ENCODE measurements around the gene CLPSL1.

DNA sequence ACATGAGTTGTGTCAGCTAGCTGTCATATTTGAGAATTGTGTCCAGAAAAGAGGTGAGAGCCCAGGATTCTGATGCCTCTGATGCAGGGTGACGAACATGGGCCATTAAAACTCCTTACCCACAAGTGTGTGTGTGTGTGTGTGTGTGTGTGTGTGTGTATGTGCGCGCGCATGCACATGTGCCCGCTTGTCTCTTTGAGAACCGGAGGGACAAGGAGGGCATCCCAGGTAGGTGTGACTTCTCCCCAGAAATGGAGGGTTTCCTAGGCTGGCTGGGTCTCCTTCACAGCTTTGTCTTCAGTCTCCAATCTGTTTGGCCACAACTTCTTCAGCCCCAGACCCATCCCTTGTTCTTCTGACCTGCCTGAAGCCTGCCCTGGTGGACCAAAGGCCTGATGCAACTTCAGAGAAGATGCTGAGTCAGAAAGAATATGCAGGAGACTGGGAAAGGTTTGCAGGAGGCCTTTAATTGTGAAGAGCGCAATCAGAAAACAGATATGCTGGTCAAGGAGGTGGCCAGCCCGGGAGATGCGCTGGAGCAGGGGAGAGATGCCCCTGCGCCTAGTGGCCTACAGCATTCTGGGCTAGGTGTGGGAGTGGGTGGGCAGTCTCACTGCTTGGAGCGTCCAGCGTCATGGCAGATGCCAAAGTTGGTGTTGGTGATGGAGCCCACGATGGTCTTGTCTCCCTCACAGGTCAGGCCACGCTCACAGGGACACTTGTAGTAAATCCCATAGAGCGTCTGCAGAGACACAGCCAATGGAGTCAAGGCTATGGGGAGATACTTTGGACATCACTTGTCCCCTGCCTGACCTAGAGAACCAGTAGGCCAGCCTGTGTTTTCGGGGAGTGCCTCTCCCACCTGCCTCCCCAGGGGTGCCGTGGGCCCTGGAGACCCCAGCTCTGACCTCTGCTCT, 14.0 kb downstream of the CLPSL1 start:
- TF ChIP-seq, protein P1, sequence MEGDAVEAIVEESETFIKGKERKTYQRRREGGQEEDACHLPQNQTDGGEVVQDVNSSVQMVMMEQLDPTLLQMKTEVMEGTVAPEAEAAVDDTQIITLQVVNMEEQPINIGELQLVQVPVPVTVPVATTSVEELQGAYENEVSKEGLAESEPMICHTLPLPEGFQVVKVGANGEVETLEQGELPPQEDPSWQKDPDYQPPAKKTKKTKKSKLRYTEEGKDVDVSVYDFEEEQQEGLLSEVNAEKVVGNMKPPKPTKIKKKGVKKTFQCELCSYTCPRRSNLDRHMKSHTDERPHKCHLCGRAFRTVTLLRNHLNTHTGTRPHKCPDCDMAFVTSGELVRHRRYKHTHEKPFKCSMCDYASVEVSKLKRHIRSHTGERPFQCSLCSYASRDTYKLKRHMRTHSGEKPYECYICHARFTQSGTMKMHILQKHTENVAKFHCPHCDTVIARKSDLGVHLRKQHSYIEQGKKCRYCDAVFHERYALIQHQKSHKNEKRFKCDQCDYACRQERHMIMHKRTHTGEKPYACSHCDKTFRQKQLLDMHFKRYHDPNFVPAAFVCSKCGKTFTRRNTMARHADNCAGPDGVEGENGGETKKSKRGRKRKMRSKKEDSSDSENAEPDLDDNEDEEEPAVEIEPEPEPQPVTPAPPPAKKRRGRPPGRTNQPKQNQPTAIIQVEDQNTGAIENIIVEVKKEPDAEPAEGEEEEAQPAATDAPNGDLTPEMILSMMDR (conservative IDR thresholded peaks at IDR 0.05) = no peak
- no peak for TF ChIP-seq EZH2 (IDR thresholded peaks at IDR 0.05; ENCODE audit: low read depth)

All from PC-9 (cell line).